ENCODE measurements around the gene GFOD1. TPM values are rescaled to one million over a fixed set of nuclear protein-coding genes. Genes with fewer than 3 reads are reported as not detected.

The GFOD1 gene
- total and polyA plus RNA-seq, 4 donors = 2.6 to 16.8 (median 5.0) TPM

DNA sequence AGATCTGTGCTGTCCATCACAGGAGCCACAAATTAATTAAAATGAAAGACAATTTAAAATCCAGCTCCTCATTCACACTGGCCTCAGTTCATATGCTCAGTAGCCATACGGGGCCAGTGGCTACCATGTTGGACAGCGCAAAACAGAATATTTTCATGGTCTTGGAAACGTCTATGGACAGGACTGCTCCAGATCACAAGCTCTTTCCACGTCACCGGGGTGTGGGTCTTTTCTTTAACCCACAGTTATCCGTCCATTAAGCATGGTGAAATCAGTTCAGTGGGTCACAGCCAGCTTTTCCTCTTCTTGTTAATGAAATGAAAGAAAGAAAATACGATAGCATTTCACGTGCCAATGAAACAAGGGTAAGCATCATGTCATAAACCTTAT is 24.1 kb downstream of the GFOD1 start:
- Histone ChIP-seq H3K9me3 (ENCODE audit: control insufficient read depth in 4 of 4, low read length in 3 of 4) (no peaks in the 10 kb centered on the region), H3K4me3 (ENCODE audit: low read depth in 1 of 3, low read length in 3 of 3) (no peak overlapping the region), H3K4me1 (ENCODE audit: control insufficient read depth in 4 of 4, insufficient read depth in 4 of 4, low read length in 3 of 4) (peaks cover 0 to 15% (median under 1%) of the 10 kb centered on the region in 4 donors), H3K9ac (ENCODE audit: low read depth in 1 of 2, low read length in 2 of 2) (no peak overlapping the region), H3K27ac (ENCODE audit: low read depth in 1 of 2, low read length in 2 of 2) (no peak overlapping the region), H3K27me3 (ENCODE audit: control insufficient read depth in 4 of 4, insufficient read depth in 4 of 4, low read length in 3 of 4) (no peaks in the 10 kb centered on the region), H3K36me3 (ENCODE audit: control insufficient read depth in 4 of 4, insufficient read depth in 3 of 4, low read depth in 1 of 4, low read length in 3 of 4) (no peaks in the 10 kb centered on the region)
- TF ChIP-seq JUND (IDR thresholded peaks at IDR 0.05) (no peak), EGR1 (IDR thresholded peaks at IDR 0.05; ENCODE audit: low read depth in 2 of 2) (no peak), HNF4A (conservative IDR thresholded peaks at IDR 0.05) (no peak), RAD21 (IDR thresholded peaks at IDR 0.05) (no peak), FOXA1 (IDR thresholded peaks at IDR 0.05) (no peak), YY1 (IDR thresholded peaks at IDR 0.05) (no peak)
- TF ChIP-seq, protein P1, sequence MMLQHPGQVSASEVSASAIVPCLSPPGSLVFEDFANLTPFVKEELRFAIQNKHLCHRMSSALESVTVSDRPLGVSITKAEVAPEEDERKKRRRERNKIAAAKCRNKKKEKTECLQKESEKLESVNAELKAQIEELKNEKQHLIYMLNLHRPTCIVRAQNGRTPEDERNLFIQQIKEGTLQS (IDR thresholded peaks at IDR 0.05) = no peak
- TF ChIP-seq, protein P2, sequence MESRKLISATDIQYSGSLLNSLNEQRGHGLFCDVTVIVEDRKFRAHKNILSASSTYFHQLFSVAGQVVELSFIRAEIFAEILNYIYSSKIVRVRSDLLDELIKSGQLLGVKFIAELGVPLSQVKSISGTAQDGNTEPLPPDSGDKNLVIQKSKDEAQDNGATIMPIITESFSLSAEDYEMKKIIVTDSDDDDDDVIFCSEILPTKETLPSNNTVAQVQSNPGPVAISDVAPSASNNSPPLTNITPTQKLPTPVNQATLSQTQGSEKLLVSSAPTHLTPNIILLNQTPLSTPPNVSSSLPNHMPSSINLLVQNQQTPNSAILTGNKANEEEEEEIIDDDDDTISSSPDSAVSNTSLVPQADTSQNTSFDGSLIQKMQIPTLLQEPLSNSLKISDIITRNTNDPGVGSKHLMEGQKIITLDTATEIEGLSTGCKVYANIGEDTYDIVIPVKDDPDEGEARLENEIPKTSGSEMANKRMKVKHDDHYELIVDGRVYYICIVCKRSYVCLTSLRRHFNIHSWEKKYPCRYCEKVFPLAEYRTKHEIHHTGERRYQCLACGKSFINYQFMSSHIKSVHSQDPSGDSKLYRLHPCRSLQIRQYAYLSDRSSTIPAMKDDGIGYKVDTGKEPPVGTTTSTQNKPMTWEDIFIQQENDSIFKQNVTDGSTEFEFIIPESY (IDR thresholded peaks at IDR 0.05) = no peak
- 95% methylated on average over 8 of the region's 8 CpGs for WGBS
- no peak for DNase-seq (ENCODE audit: low spot score)

DNA sequence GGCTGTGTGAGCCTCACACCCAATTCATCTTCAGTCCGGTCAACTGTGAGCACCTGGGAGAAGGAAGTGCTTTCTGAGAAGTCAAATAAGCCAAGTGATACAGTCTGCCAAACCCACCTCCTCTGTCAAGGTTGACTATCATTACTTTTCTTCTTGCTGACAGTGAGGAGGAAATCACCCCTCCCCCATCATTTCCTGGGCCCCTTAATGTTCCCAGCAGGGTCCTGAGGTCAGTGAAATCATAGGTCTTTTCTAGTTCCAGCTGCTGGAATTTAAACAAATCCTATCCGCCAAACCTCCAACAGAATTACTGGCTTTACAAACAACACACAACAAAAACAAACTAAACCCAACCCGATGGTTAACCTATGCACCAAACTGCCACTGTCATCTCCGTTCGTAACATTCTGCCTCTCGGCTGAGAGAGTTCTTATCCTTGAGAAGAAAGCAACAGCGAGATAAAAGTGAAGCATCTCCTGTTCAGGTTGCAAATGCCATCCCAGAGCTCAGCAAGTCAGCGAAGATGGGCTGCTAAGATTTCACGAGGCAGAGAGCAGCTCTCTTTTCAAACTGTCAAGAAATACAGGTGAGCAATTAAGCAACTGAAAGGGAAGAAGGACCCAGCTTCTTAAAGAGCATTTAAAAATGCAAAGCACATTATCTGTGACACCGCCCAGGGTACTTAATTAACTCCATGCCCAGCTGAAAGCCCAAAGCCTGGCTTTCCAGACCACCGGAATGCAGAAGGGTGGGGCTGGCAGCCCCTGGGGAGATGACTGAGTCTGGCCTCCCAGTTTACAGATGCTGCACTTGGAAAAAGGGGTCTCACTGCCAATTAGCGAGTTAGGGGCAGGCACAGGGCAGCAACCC is 24.7 kb downstream of the GFOD1 start:
- no peak for DNase-seq (ENCODE audit: low spot score)
- H3K4me3 ChIP-seq (ENCODE audit: low read depth in 1 of 3, low read length in 3 of 3) = no peak overlapping the region
- H3K27ac ChIP-seq (ENCODE audit: low read depth in 1 of 2, low read length in 2 of 2) = no peak overlapping the region
- H3K27me3 ChIP-seq (ENCODE audit: control insufficient read depth in 4 of 4, insufficient read depth in 4 of 4, low read length in 3 of 4) = no peaks in the 10 kb centered on the region
- no peaks in the 10 kb centered on the region for H3K36me3 ChIP-seq (ENCODE audit: control insufficient read depth in 4 of 4, insufficient read depth in 3 of 4, low read depth in 1 of 4, low read length in 3 of 4)
- no peaks in the 10 kb centered on the region for H3K9me3 ChIP-seq (ENCODE audit: control insufficient read depth in 4 of 4, low read length in 3 of 4)
- H3K9ac ChIP-seq (ENCODE audit: low read depth in 1 of 2, low read length in 2 of 2) = no peak overlapping the region
- TF ChIP-seq FOXA1 (IDR thresholded peaks at IDR 0.05) = no peak
- TF ChIP-seq HNF4A (conservative IDR thresholded peaks at IDR 0.05) = no peak
- no peak for TF ChIP-seq GABPA (IDR thresholded peaks at IDR 0.05 in 1 of 2, conservative IDR thresholded peaks at IDR 0.05 in 1 of 2)
- no peak for TF ChIP-seq RXRA (IDR thresholded peaks at IDR 0.05)
- TF ChIP-seq JUND (IDR thresholded peaks at IDR 0.05) = no peak
- TF ChIP-seq YY1 (IDR thresholded peaks at IDR 0.05) = no peak
- no peak for TF ChIP-seq FOXA2 (IDR thresholded peaks at IDR 0.05)
- no peak for TF ChIP-seq EGR1 (IDR thresholded peaks at IDR 0.05; ENCODE audit: low read depth in 2 of 2)
- TF ChIP-seq, protein P3, sequence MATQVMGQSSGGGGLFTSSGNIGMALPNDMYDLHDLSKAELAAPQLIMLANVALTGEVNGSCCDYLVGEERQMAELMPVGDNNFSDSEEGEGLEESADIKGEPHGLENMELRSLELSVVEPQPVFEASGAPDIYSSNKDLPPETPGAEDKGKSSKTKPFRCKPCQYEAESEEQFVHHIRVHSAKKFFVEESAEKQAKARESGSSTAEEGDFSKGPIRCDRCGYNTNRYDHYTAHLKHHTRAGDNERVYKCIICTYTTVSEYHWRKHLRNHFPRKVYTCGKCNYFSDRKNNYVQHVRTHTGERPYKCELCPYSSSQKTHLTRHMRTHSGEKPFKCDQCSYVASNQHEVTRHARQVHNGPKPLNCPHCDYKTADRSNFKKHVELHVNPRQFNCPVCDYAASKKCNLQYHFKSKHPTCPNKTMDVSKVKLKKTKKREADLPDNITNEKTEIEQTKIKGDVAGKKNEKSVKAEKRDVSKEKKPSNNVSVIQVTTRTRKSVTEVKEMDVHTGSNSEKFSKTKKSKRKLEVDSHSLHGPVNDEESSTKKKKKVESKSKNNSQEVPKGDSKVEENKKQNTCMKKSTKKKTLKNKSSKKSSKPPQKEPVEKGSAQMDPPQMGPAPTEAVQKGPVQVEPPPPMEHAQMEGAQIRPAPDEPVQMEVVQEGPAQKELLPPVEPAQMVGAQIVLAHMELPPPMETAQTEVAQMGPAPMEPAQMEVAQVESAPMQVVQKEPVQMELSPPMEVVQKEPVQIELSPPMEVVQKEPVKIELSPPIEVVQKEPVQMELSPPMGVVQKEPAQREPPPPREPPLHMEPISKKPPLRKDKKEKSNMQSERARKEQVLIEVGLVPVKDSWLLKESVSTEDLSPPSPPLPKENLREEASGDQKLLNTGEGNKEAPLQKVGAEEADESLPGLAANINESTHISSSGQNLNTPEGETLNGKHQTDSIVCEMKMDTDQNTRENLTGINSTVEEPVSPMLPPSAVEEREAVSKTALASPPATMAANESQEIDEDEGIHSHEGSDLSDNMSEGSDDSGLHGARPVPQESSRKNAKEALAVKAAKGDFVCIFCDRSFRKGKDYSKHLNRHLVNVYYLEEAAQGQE (IDR thresholded peaks at IDR 0.05) = no peak
- TF ChIP-seq SP1 (IDR thresholded peaks at IDR 0.05) = no peak
- TF ChIP-seq HNF4G (IDR thresholded peaks at IDR 0.05) = no peak
- TF ChIP-seq RAD21 (IDR thresholded peaks at IDR 0.05) = no peak
- TF ChIP-seq, protein P4, sequence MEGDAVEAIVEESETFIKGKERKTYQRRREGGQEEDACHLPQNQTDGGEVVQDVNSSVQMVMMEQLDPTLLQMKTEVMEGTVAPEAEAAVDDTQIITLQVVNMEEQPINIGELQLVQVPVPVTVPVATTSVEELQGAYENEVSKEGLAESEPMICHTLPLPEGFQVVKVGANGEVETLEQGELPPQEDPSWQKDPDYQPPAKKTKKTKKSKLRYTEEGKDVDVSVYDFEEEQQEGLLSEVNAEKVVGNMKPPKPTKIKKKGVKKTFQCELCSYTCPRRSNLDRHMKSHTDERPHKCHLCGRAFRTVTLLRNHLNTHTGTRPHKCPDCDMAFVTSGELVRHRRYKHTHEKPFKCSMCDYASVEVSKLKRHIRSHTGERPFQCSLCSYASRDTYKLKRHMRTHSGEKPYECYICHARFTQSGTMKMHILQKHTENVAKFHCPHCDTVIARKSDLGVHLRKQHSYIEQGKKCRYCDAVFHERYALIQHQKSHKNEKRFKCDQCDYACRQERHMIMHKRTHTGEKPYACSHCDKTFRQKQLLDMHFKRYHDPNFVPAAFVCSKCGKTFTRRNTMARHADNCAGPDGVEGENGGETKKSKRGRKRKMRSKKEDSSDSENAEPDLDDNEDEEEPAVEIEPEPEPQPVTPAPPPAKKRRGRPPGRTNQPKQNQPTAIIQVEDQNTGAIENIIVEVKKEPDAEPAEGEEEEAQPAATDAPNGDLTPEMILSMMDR (IDR thresholded peaks at IDR 0.05; ENCODE audit: low read depth, low read length, missing input control) = no peak
- TF ChIP-seq, protein P5, sequence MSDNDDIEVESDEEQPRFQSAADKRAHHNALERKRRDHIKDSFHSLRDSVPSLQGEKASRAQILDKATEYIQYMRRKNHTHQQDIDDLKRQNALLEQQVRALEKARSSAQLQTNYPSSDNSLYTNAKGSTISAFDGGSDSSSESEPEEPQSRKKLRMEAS (IDR thresholded peaks at IDR 0.05) = no peak
- no peak for TF ChIP-seq TAF1 (conservative IDR thresholded peaks at IDR 0.05)
- TF ChIP-seq, protein P1 (IDR thresholded peaks at IDR 0.05) = no peak
- TF ChIP-seq, protein P2 (IDR thresholded peaks at IDR 0.05) = no peak
- TF ChIP-seq NR2F2 (IDR thresholded peaks at IDR 0.05) = no peak
- WGBS = 74% methylated on average over 12 of the region's 12 CpGs
- peaks cover 0 to 15% (median under 1%) of the 10 kb centered on the region in 4 donors for H3K4me1 ChIP-seq (ENCODE audit: control insufficient read depth in 4 of 4, insufficient read depth in 4 of 4, low read length in 3 of 4)
